B cell (primary cell): Measurements from ENCODE around the gene SH3GL3. TPM values are rescaled to one million over a fixed set of nuclear protein-coding genes. Genes with fewer than 3 reads are reported as not detected.

Experiments used
- ATAC-seq: fragments of 200-7000 bp; cut with Tn5 transposase; one replicate; pipeline ENCODE4 v1.10.0; 2021; ENCODE audit warnings: low read depth, mild to moderate bottlenecking, moderate number of reproducible peaks, moderate library complexity
- CTCF ChIA-PET: fragments of 350-600 bp; sonication (Branson Sonifier 250); formaldehyde crosslinking; loops from one replicate; lab custom pipeline; 2021; ENCODE audit warnings: antibody characterized with exemption, inconsistent platforms; lab: Charles Lee
- POLR2A ChIA-PET: fragments of 350-600 bp; sonication (Branson Sonifier 250); formaldehyde crosslinking; loops from one replicate; lab custom pipeline; 2021; ENCODE audit warnings: antibody characterized with exemption; lab: Charles Lee
- DNase-seq: peaks from one replicate; pipeline ENCODE4 v3.0.0; 2013
- H2AFZ ChIP-seq: 2 replicates; pipeline ENCODE4 v1.6.1; 2012; ENCODE audit warnings: mild to moderate bottlenecking, low read depth, low read length; ENCODE audit not compliant: insufficient read depth, poor library complexity, severe bottlenecking
- H3K27ac ChIP-seq, 2 donors: 1 replicate in 1 of 2; 2 replicates in 1 of 2; pipeline ENCODE4 v1.5.1; 2012 to 2013; ENCODE audit warnings: low read length in 2 of 2, mild to moderate bottlenecking in 2 of 2, moderate library complexity in 1 of 2
- H3K27me3 ChIP-seq, 4 experiments: fragments of 200-600 bp in 1 of 4; sonication (generic) in 1 of 4; replicated peaks in 1 of 4; 1 replicate in 2 of 4; 2 replicates in 2 of 4; pipeline versions ENCODE4 v1.6.1 to v1.7.0; 2013 to 2016; ENCODE audit warnings: low read length in 3 of 4, mild to moderate bottlenecking in 2 of 4, mixed read lengths in 1 of 4, moderate library complexity in 1 of 4; ENCODE audit not compliant: insufficient read depth in 4 of 4, control insufficient read depth in 3 of 4; ENCODE audit errors: control extremely low read depth in 1 of 4
- H3K36me3 ChIP-seq, 2 experiments: replicated peaks in 1 of 2; 1 replicate in 1 of 2; 2 replicates in 1 of 2; pipeline versions ENCODE4 v1.6.1 to v1.7.1; 2013; ENCODE audit warnings: low read length in 1 of 2; ENCODE audit not compliant: insufficient read depth in 2 of 2, control insufficient read depth in 1 of 2; ENCODE audit errors: control extremely low read depth in 1 of 2, extremely low read depth in 1 of 2
- H3K4me1 ChIP-seq, 2 donors: fragments of 200-600 bp in 1 of 2; sonication (generic) in 1 of 2; 1 replicate in 1 of 2; 2 replicates in 1 of 2; pipeline versions ENCODE4 v1.5.1 to v1.6.1; 2013 to 2017; ENCODE audit warnings: low read length in 2 of 2; ENCODE audit not compliant: control insufficient read depth in 2 of 2, insufficient read depth in 2 of 2
- H3K4me2 ChIP-seq: replicated peaks from 2 replicates; pipeline ENCODE3; 2012; ENCODE audit warnings: mild to moderate bottlenecking, low read depth, low read length; ENCODE audit not compliant: poor library complexity, severe bottlenecking
- H3K4me3 ChIP-seq, 5 experiments: fragments of 200-600 bp in 1 of 5; sonication (generic) in 1 of 5; 1 replicate in 3 of 5; 2 replicates in 2 of 5; pipeline versions ENCODE4 v1.5.1 to v1.7.0; 2011 to 2016; ENCODE audit warnings: low read length in 4 of 5, mild to moderate bottlenecking in 4 of 5, low read depth in 2 of 5, control low read depth in 1 of 5, moderate library complexity in 1 of 5; ENCODE audit not compliant: insufficient read depth in 1 of 5; ENCODE audit errors: control extremely low read depth in 1 of 5, extremely low read depth in 1 of 5
- H3K79me2 ChIP-seq: fragments of 200-600 bp; sonication (generic); one replicate; pipeline ENCODE4 v1.6.0; 2016; ENCODE audit warnings: low read length; ENCODE audit not compliant: control insufficient read depth, insufficient read depth
- H3K9ac ChIP-seq: fragments of 200-600 bp; sonication (generic); 2 replicates; pipeline ENCODE4 v1.6.1; 2017; ENCODE audit warnings: mild to moderate bottlenecking, low read length, moderate library complexity
- H3K9me3 ChIP-seq, 3 donors: one replicate each; pipeline versions ENCODE4 v1.6.1 to v1.7.1; 2013; ENCODE audit warnings: low read length in 2 of 3; ENCODE audit not compliant: control insufficient read depth in 2 of 3, insufficient read depth in 1 of 3; ENCODE audit errors: control extremely low read depth in 1 of 3
- H4K20me1 ChIP-seq: 2 replicates; pipeline ENCODE4 v1.6.0; 2012; ENCODE audit warnings: mild to moderate bottlenecking, low read length; ENCODE audit not compliant: insufficient read depth, control insufficient read depth, poor library complexity, severe bottlenecking
- H3K27ac Mint-ChIP-seq: one replicate; pipeline ENCODE4 v1.8.0; 2021; ENCODE audit warnings: mixed read lengths
- H3K27me3 Mint-ChIP-seq: one replicate; pipeline ENCODE4 v1.8.0; 2021; ENCODE audit warnings: mixed read lengths
- H3K4me1 Mint-ChIP-seq: one replicate; pipeline ENCODE4 v1.8.0; 2021; ENCODE audit warnings: mixed read lengths
- H3K4me3 Mint-ChIP-seq: one replicate; pipeline ENCODE4 v1.8.0; 2021; ENCODE audit warnings: mixed read lengths
- H3K9me3 Mint-ChIP-seq: one replicate; pipeline ENCODE4 v1.8.0; 2022; ENCODE audit warnings: mixed read lengths; ENCODE audit not compliant: insufficient read depth
- CTCF ChIP-seq: fragments of 200-600 bp; IDR thresholded peaks from one replicate; pipeline ENCODE4 v1.8.0; 2022; ENCODE audit warnings: antibody characterized with exemption, mild to moderate bottlenecking
- EZH2 ChIP-seq: IDR thresholded peaks from 2 replicates; pipeline ENCODE4 v1.6.1; 2012; ENCODE audit warnings: borderline replicate concordance, low read depth, mild to moderate bottlenecking, moderate library complexity, low read length; ENCODE audit not compliant: insufficient read depth, poor library complexity, severe bottlenecking
- WGBS: methylation state at CpG from one replicate; pipeline ENCODE4 v1.1.5; 2013; ENCODE audit warnings: missing lambda C conversion rate; ENCODE audit not compliant: insufficient coverage; 5-methylcytosine and 5-hydroxymethylcytosine counted together
- intact Hi-C: fragments of 100-400 bp; cut with micrococcal nuclease; formaldehyde crosslinking; loops from one replicate; pipeline ENCODE4 v1.10.0; 2022
- polyA plus RNA-seq: library from polyadenylated mRNA; depleted of rRNA; stranded (reverse); fragments of >200 nt; gene quantifications from 2 replicates; pipeline ENCODE4 v1.2.3, GENCODE V29; 2012
- total RNA-seq, 2 donors: library from RNA; stranded (reverse); fragments of 120-200 nt in 1 of 2; gene quantifications; 1 replicate in 1 of 2; 2 replicates in 1 of 2; pipeline versions ENCODE4 v1.2.3 to v1.2.4, GENCODE V29; 2013 to 2022

Gene SH3GL3
- total and polyA plus RNA-seq, 2 donors (not counting 1 experiment from before 2014, with no cell fraction given) = not detected

- Mint-ChIP-seq H3K9me3 (peaks cover 7% of the 10 kb centered on the region), H3K27ac (no peak overlapping the region), H3K27me3 (peaks cover 3% of the 10 kb centered on the region), H3K4me1 (no peaks in the 10 kb centered on the region), H3K4me3 (no peak overlapping the region)
- no peak overlapping the region for H3K4me3 ChIP-seq
- no peak overlapping the region for H3K4me2 ChIP-seq
- H3K79me2 ChIP-seq = no peaks in the 10 kb centered on the region
- WGBS = 76% methylated on average over 2 of the region's 2 CpGs
- no peaks in the 10 kb centered on the region for H3K36me3 ChIP-seq
- TF ChIP-seq CTCF = no peak
- TF ChIP-seq EZH2 = no peak
- DNase-seq (no peak), ATAC-seq (no peak)
- POLR2A ChIA-PET = no interaction called here
- H3K9me3 ChIP-seq = no peaks in the 10 kb centered on the region
- no peaks in the 10 kb centered on the region for H4K20me1 ChIP-seq
- CTCF ChIA-PET = no interaction called here
- peaks cover 0 to 4% (median 0%) of the 10 kb centered on the region in 4 experiments for H3K27me3 ChIP-seq
- no peak overlapping the region for H3K27ac ChIP-seq
- H3K9ac ChIP-seq = no peak overlapping the region
- H2AFZ ChIP-seq = no peak overlapping the region
- intact Hi-C loops = no loop called here
- no peaks in the 10 kb centered on the region for H3K4me1 ChIP-seq
Observed at GRCh38 chr15:83598031-83598430, 150.9 kb downstream of the SH3GL3 start.

GRCh38 chr15:83602021-83602420, 154.9 kb downstream of the SH3GL3 start:
- ATAC-seq = no peak
- Mint-ChIP-seq H3K9me3 (peaks cover 7% of the 10 kb centered on the region), H3K27ac (no peak overlapping the region), H3K4me3 (no peak overlapping the region), H3K27me3 (peaks cover 7% of the 10 kb centered on the region), H3K4me1 (no peaks in the 10 kb centered on the region)
- WGBS = no CpG with 5 or more reads among the region's 2 CpGs
- intact Hi-C loops = no loop called here
- Histone ChIP-seq H3K27me3 (peaks cover 0 to 4% (median 0%) of the 10 kb centered on the region in 4 experiments), H3K4me2 (no peak overlapping the region), H3K36me3 (no peaks in the 10 kb centered on the region), H2AFZ (no peak overlapping the region), H3K27ac (no peak overlapping the region), H3K79me2 (no peaks in the 10 kb centered on the region), H3K9ac (no peak overlapping the region), H4K20me1 (no peaks in the 10 kb centered on the region), H3K4me1 (no peaks in the 10 kb centered on the region), H3K4me3 (no peak overlapping the region), H3K9me3 (no peaks in the 10 kb centered on the region)
- POLR2A ChIA-PET = no interaction called here
- TF ChIP-seq EZH2 (no peak), CTCF (no peak)
- DNase-seq = no peak
- CTCF ChIA-PET = no interaction called here
